HG03060 (cell line): ENCODE measurements around the gene EPGN.

Experiments
- ATAC-seq: cut with Tn5 transposase; IDR thresholded peaks from one replicate; pipeline ENCODE4 v1.9.1; 2021; ENCODE audit warnings: low read depth, moderate number of reproducible peaks; ENCODE audit not compliant: unreplicated experiment

Gene EPGN

GRCh38 chr4:74307170-74307569 lies 1.1 kb upstream of the EPGN start:
- no peak for ATAC-seq

- no peak for ATAC-seq
Measured at GRCh38 chr4:74309223-74309622, 953 bp downstream of the EPGN start.

GRCh38 chr4:74311696-74312313 lies 3.5 kb downstream of the EPGN start:
- no peak for ATAC-seq

- ATAC-seq = no peak
Measured at GRCh38 chr4:74314329-74314728, 6.1 kb downstream of the EPGN start.

- ATAC-seq = no peak
Measured at GRCh38 chr4:74314944-74315343, 6.7 kb downstream of the EPGN start.

GRCh38 chr4:74315376-74315775 lies 7.1 kb downstream of the EPGN start:
- no peak for ATAC-seq

- ATAC-seq = no peak
Measured at GRCh38 chr4:74316397-74316796, 8.1 kb downstream of the EPGN start.

- no peak for ATAC-seq
Measured at GRCh38 chr4:74317616-74318246, 9.5 kb downstream of the EPGN start.

- no peak for ATAC-seq
Measured at GRCh38 chr4:74318276-74318675, 10.0 kb downstream of the EPGN start.

GRCh38 chr4:74319470-74319869 lies 11.2 kb downstream of the EPGN start:
- no peak for ATAC-seq

- no peak for ATAC-seq
Measured at GRCh38 chr4:74320559-74321118, 12.4 kb downstream of the EPGN start.

GRCh38 chr4:74322301-74322700 lies 14.0 kb downstream of the EPGN start:
- ATAC-seq = no peak

GRCh38 chr4:74323663-74324062 lies 15.4 kb downstream of the EPGN start:
- ATAC-seq = no peak

GRCh38 chr4:74324262-74324661 lies 16.0 kb downstream of the EPGN start:
- no peak for ATAC-seq

GRCh38 chr4:74325886-74326285 lies 17.6 kb downstream of the EPGN start:
- ATAC-seq = no peak

- ATAC-seq = no peak
Measured at GRCh38 chr4:74327762-74328161, 19.5 kb downstream of the EPGN start.

GRCh38 chr4:74328501-74328900 lies 20.2 kb downstream of the EPGN start:
- ATAC-seq = no peak

GRCh38 chr4:74329307-74329706 lies 21.0 kb downstream of the EPGN start:
- ATAC-seq = no peak

GRCh38 chr4:74330295-74330750 lies 22.1 kb downstream of the EPGN start:
- no peak for ATAC-seq

GRCh38 chr4:74331252-74331651 lies 23.0 kb downstream of the EPGN start:
- no peak for ATAC-seq

- ATAC-seq = no peak
Measured at GRCh38 chr4:74331944-74332343, 23.7 kb downstream of the EPGN start.

GRCh38 chr4:74334636-74335035 lies 26.4 kb downstream of the EPGN start:
- no peak for ATAC-seq
